Urinary bladder (tissue), 4 donors: ENCODE results near the gene SERINC3. TPM values are rescaled to one million over a fixed set of nuclear protein-coding genes. Genes with fewer than 3 reads are reported as not detected.

Experiments
- DNase-seq: peaks from one replicate; pipeline ENCODE4 v3.0.0-alpha.2; 2015; ENCODE audit errors: extremely low spot score
- H3K27ac ChIP-seq: one replicate; pipeline ENCODE4 v1.5.1; 2013; ENCODE audit warnings: low read depth, mild to moderate bottlenecking, moderate library complexity
- H3K36me3 ChIP-seq: one replicate; pipeline ENCODE4 v1.6.1; 2013; ENCODE audit warnings: mild to moderate bottlenecking, moderate library complexity; ENCODE audit not compliant: insufficient read depth
- H3K4me1 ChIP-seq: one replicate; pipeline ENCODE4 v1.6.1; 2013; ENCODE audit warnings: mild to moderate bottlenecking, moderate library complexity; ENCODE audit not compliant: insufficient read depth
- H3K4me3 ChIP-seq: one replicate; pipeline ENCODE4 v1.5.1; 2013; ENCODE audit warnings: low read depth, low read length
- WGBS: extraction: QIAGEN DNeasy Blood & Tissue Kit; methylation state at CpG from one replicate; pipeline ENCODE4 v1.1.7; 2013; 5-methylcytosine and 5-hydroxymethylcytosine counted together
- polyA plus RNA-seq: library from polyadenylated mRNA; stranded (reverse); fragments of 200-250 nt; gene quantifications from one replicate; pipeline ENCODE4 v1.2.3, GENCODE V29; 2013
- total RNA-seq: library from RNA; depleted of rRNA; stranded (reverse); fragments of >200 nt; gene quantifications from one replicate; pipeline ENCODE4 v1.2.3, GENCODE V29; 2014
- donor health status: healthy with polysubstance abuse.
- donor health status: healthy.

Gene SERINC3
- total and polyA plus RNA-seq, 2 donors: 73.9 to 93.4 TPM

- no peak overlapping the region for H3K27ac ChIP-seq
- H3K4me3 ChIP-seq: no peak overlapping the region
- no peak for DNase-seq
- no peaks in the 10 kb centered on the region for H3K36me3 ChIP-seq
- H3K4me1 ChIP-seq: no peaks in the 10 kb centered on the region
- 68% methylated on average over 5 of the region's 5 CpGs for WGBS
These were observed 60.1 kb downstream of the SERINC3 start for GRCh38 chr20:44461803-44462174.

GRCh38 chr20:44461142-44461802 lies 60.6 kb downstream of the SERINC3 start:
- no peak overlapping the region for H3K4me3 ChIP-seq
- H3K36me3 ChIP-seq: no peaks in the 10 kb centered on the region
- DNase-seq: no peak

GRCh38 chr20:44460795-44461141 lies 61.1 kb downstream of the SERINC3 start:
- Histone ChIP-seq H3K36me3 (no peaks in the 10 kb centered on the region), H3K4me3 (no peak overlapping the region), H3K27ac (no peak overlapping the region), H3K4me1 (no peaks in the 10 kb centered on the region)
- WGBS: 14% methylated on average over 3 of the region's 3 CpGs
- DNase-seq: no peak

More at GRCh38 chr20:44461142-44461802, 60.6 kb downstream of the SERINC3 start:
- no peaks in the 10 kb centered on the region for H3K4me1 ChIP-seq
- no peak overlapping the region for H3K27ac ChIP-seq
- WGBS: 63% methylated on average over 6 of the region's 6 CpGs

GRCh38 chr20:44459271-44459670 lies 62.6 kb downstream of the SERINC3 start:
- H3K4me3 ChIP-seq: no peak overlapping the region
- no peak for DNase-seq

DNA sequence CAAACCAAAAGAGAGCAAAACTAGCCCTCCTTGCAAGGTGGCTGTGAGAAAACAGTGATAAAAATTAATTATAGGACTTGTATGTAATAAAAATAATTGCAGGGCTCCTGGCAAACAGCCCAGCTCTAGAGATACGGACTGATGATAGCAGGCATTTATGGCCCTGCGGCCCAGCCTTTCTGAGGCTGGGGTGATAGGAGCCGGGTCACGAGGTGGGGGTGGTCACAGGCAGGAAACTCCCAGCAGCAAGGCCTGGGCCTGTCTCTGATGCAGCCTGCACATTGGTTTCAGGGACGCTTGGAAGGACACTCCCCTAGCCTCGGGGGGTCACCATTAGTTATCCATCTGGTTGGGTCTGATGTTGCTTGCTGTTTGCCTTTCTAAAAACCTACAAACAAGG lies 64.9 kb downstream of the SERINC3 start:
- H3K36me3 ChIP-seq: no peaks in the 10 kb centered on the region
- H3K4me3 ChIP-seq: no peak overlapping the region
- H3K27ac ChIP-seq: no peak overlapping the region
- no peaks in the 10 kb centered on the region for H3K4me1 ChIP-seq
- no peak for DNase-seq
- 38% methylated on average over 6 of the region's 6 CpGs for WGBS

More at GRCh38 chr20:44459271-44459670, 62.6 kb downstream of the SERINC3 start:
- Histone ChIP-seq H3K27ac (no peak overlapping the region), H3K36me3 (no peaks in the 10 kb centered on the region), H3K4me1 (no peaks in the 10 kb centered on the region)
- WGBS: 77% methylated on average over 2 of the region's 2 CpGs

GRCh38 chr20:44456611-44457010 lies 65.3 kb downstream of the SERINC3 start:
- H3K36me3 ChIP-seq: no peaks in the 10 kb centered on the region
- 82% methylated on average over 8 of the region's 8 CpGs for WGBS

GRCh38 chr20:44455126-44455525 lies 66.7 kb downstream of the SERINC3 start:
- Histone ChIP-seq H3K36me3 (no peaks in the 10 kb centered on the region), H3K4me1 (no peaks in the 10 kb centered on the region), H3K27ac (no peak overlapping the region), H3K4me3 (no peak overlapping the region)
- WGBS: 69% methylated on average over 3 of the region's 3 CpGs
- DNase-seq: no peak

More at GRCh38 chr20:44456611-44457010, 65.3 kb downstream of the SERINC3 start:
- no peak for DNase-seq
- Histone ChIP-seq H3K4me1 (no peaks in the 10 kb centered on the region), H3K4me3 (no peak overlapping the region), H3K27ac (no peak overlapping the region)

DNA sequence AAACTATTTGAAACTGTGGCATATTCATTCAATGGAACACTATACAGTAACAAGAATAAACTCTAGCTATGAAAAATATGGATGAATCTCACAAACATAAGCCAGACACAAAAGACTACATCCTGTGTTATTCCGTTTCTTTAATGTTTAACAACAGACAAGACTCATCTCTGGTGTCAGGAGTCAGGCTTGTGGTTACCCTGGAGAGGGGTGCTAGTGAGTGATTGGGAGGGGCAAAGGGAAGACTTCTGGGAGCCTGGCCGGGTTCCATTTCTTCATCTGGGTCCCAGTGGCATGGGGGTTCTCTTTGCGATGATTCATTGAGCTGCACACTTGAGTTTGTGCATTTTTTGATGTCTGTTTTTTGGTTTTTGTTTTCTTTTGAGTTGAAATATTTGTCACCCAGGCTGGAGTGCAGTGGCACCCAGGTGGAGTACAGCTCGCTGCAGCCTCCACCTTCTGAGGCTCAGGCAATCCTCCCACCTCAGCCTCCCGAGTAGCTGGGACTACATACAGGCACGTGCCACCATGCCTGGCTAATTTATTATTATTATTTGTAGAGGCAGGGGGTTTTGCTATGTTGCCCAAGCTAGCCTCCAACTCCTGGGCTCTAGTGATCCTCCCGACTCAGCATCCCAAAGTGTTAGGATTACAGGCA lies 67.4 kb downstream of the SERINC3 start:
- H3K27ac ChIP-seq: no peak overlapping the region
- no peaks in the 10 kb centered on the region for H3K36me3 ChIP-seq
- no peaks in the 10 kb centered on the region for H3K4me1 ChIP-seq
- WGBS: 79% methylated on average over 7 of the region's 7 CpGs
- no peak for DNase-seq
- no peak overlapping the region for H3K4me3 ChIP-seq

DNA sequence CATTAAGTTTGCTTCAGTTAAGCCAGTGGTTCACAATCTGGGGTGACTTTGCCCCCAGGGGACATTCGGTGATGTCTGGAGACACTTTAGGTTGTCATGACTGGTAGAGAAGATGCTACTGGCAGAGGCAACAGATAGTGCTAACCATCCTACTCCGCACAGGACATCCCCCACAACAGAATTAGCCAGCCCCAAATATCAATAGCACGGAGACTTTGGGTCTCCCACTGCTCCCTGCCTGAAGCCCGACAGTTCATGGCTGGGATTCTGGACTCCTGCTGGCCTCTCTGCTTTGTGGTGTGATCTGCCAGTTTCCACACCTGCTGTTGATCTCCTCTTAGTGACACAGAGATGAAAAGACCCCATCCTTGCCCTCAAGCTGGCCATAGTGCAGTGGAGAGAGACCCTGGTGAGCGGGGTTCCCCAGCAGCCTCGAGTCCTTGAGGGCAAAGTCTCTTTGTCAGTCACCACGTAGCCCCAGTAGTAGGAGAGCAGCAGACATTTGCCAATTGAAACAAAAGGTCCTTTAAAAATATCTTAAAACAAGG lies 70.9 kb downstream of the SERINC3 start:
- Histone ChIP-seq H3K27ac (no peak overlapping the region), H3K36me3 (no peaks in the 10 kb centered on the region), H3K4me3 (no peak overlapping the region), H3K4me1 (no peaks in the 10 kb centered on the region)
- WGBS: 83% methylated on average over 7 of the region's 7 CpGs
- no peak for DNase-seq

DNA sequence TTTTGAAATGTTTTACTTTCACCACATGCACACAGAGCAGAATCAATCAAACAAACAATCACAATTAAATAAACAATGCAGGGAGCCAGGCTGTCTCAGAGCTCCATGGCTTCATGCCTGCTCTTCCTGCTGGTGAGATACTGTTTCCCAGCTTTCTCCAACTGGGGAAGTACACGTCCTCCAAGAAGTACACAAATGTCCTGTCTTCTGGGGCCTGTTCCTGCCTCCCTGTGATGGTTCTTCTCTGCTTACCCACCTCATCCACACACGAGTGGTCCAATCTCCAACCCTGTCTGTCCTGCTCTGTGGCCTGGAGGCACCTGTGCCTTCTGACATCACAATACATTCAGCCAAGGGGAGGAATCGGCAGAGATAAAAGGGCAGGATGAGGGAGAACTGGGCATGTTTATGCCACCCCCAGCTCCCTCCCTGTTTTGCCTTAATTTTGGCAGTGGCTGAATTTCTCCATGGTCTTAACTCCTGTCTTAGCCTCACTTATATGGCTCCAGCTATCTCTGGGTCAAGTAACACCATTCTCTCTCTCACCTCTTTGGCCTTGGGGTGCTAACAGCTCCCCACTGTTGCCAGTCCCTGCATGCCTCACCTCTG lies 71.5 kb downstream of the SERINC3 start:
- no peak for DNase-seq
- H3K4me1 ChIP-seq: no peaks in the 10 kb centered on the region
- H3K4me3 ChIP-seq: no peak overlapping the region
- 36% methylated on average over 3 of the region's 3 CpGs for WGBS
- H3K36me3 ChIP-seq: no peaks in the 10 kb centered on the region
- H3K27ac ChIP-seq: no peak overlapping the region

GRCh38 chr20:44449864-44450263 lies 72.0 kb downstream of the SERINC3 start:
- H3K4me3 ChIP-seq: no peak overlapping the region
- H3K27ac ChIP-seq: no peak overlapping the region
- DNase-seq: no peak
- no peaks in the 10 kb centered on the region for H3K36me3 ChIP-seq
- 74% methylated on average over 7 of the region's 7 CpGs for WGBS
- no peaks in the 10 kb centered on the region for H3K4me1 ChIP-seq

DNA sequence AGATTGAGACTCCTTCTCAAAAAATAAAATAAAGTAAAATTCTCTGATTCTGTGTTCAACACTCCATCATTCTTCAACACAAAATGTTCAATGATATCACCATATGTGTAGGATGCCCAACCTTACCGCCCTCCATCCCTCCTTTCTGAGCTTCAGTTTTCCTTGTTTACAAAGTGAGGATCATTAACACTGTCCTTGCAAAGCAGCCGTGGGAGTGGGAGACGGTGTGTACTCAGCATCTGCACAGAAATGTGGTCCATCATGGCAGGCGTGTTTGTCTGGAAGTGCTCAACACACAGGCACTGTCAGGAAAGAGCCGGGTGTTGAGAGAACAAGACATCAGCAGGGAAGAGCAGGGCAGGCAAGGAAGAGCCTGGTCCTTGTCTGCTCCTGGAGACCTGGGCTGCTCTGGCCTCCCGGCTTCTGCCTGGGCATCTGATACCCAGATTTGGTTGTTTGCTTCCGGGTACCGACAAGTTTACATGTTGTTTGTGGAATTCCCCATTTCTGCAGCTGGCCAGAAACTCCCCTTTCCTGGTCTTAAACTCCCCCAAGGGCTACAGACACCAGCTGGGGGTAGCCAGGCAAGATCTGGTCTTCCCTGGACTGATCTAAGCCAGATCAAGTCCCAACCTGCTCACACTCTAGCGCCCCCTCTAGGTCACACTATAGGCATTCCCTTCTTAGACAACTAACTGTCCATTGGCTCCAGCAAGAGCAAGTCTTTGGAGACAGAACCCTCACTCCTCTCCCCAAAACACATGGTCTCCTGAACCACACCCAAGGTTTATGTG lies 72.9 kb downstream of the SERINC3 start:
- DNase-seq: no peak
- Histone ChIP-seq H3K36me3 (no peaks in the 10 kb centered on the region), H3K27ac (no peak overlapping the region)

GRCh38 chr20:44447827-44448419 lies 73.9 kb downstream of the SERINC3 start:
- Histone ChIP-seq H3K4me1 (no peaks in the 10 kb centered on the region), H3K4me3 (no peak overlapping the region), H3K27ac (no peak overlapping the region), H3K36me3 (no peaks in the 10 kb centered on the region)
- 84% methylated on average over 3 of the region's 3 CpGs for WGBS
- no peak for DNase-seq

More for the DNA sequence above, 72.9 kb downstream of the SERINC3 start:
- Histone ChIP-seq H3K4me1 (no peaks in the 10 kb centered on the region), H3K4me3 (no peak overlapping the region)
- 68% methylated on average over 9 of the region's 9 CpGs for WGBS
